ENCODE data around the gene VPS8.

The VPS8 gene

GRCh38 chr3:185046164-185046515, 234.2 kb downstream of the VPS8 start:
- Mint-ChIP-seq H3K9me3 (no peaks in the 10 kb centered on the region), H3K4me3 (no peak overlapping the region), H3K27me3 (no peaks in the 10 kb centered on the region), H3K4me1 (no peaks in the 10 kb centered on the region), H3K27ac (no peak overlapping the region), H3K36me3 (peaks cover 74% of the 10 kb centered on the region)

GRCh38 chr3:185046603-185047002, 234.6 kb downstream of the VPS8 start:
- no peaks in the 10 kb centered on the region for H3K27me3 Mint-ChIP-seq
- H3K4me1 Mint-ChIP-seq = no peaks in the 10 kb centered on the region
- no peak overlapping the region for H3K4me3 Mint-ChIP-seq
- H3K27ac Mint-ChIP-seq = no peak overlapping the region
- peaks cover 75% of the 10 kb centered on the region for H3K36me3 Mint-ChIP-seq
- H3K9me3 Mint-ChIP-seq = no peaks in the 10 kb centered on the region

- H3K4me3 Mint-ChIP-seq = no peak overlapping the region
- H3K4me1 Mint-ChIP-seq = no peaks in the 10 kb centered on the region
- peaks cover 12% of the 10 kb centered on the region for H3K9me3 Mint-ChIP-seq
- no peaks in the 10 kb centered on the region for H3K27me3 Mint-ChIP-seq
- no peak overlapping the region for H3K27ac Mint-ChIP-seq
- H3K36me3 Mint-ChIP-seq = peaks cover 87% of the 10 kb centered on the region
These were observed 237.7 kb downstream of the VPS8 start for GRCh38 chr3:185049710-185050109.

- Mint-ChIP-seq H3K9me3 (peaks cover 25% of the 10 kb centered on the region), H3K4me1 (no peaks in the 10 kb centered on the region), H3K27ac (no peak overlapping the region), H3K4me3 (no peak overlapping the region), H3K36me3 (peaks cover 81% of the 10 kb centered on the region), H3K27me3 (no peaks in the 10 kb centered on the region)
These were observed 239.8 kb downstream of the VPS8 start for GRCh38 chr3:185051801-185052200.

GRCh38 chr3:185052631-185053030, 240.7 kb downstream of the VPS8 start:
- Mint-ChIP-seq H3K27ac (no peak overlapping the region), H3K27me3 (no peaks in the 10 kb centered on the region), H3K9me3 (peaks cover 34% of the 10 kb centered on the region), H3K4me1 (no peaks in the 10 kb centered on the region), H3K36me3 (peaks cover 78% of the 10 kb centered on the region), H3K4me3 (no peak overlapping the region)

GRCh38 chr3:185056908-185057307, 244.9 kb downstream of the VPS8 start:
- Mint-ChIP-seq H3K36me3 (peaks cover 40% of the 10 kb centered on the region), H3K4me1 (no peaks in the 10 kb centered on the region), H3K27ac (no peak overlapping the region), H3K27me3 (no peaks in the 10 kb centered on the region), H3K4me3 (no peak overlapping the region), H3K9me3 (peaks cover 44% of the 10 kb centered on the region)

- Mint-ChIP-seq H3K4me1 (no peaks in the 10 kb centered on the region), H3K27ac (no peak overlapping the region), H3K9me3 (peaks cover 39% of the 10 kb centered on the region), H3K36me3 (peaks cover 31% of the 10 kb centered on the region), H3K27me3 (no peaks in the 10 kb centered on the region), H3K4me3 (no peak overlapping the region)
These were observed 245.9 kb downstream of the VPS8 start for GRCh38 chr3:185057829-185058228.

GRCh38 chr3:185058796-185059195, 246.8 kb downstream of the VPS8 start:
- Mint-ChIP-seq H3K36me3 (peaks cover 22% of the 10 kb centered on the region), H3K27me3 (no peaks in the 10 kb centered on the region), H3K9me3 (peaks cover 39% of the 10 kb centered on the region), H3K27ac (no peak overlapping the region), H3K4me1 (no peaks in the 10 kb centered on the region), H3K4me3 (no peak overlapping the region)

- peaks cover 33% of the 10 kb centered on the region for H3K9me3 Mint-ChIP-seq
- H3K27me3 Mint-ChIP-seq = no peaks in the 10 kb centered on the region
- H3K27ac Mint-ChIP-seq = no peak overlapping the region
- H3K4me3 Mint-ChIP-seq = no peak overlapping the region
- H3K4me1 Mint-ChIP-seq = no peaks in the 10 kb centered on the region
- peaks cover 13% of the 10 kb centered on the region for H3K36me3 Mint-ChIP-seq
These were observed 247.8 kb downstream of the VPS8 start for GRCh38 chr3:185059766-185060165.

GRCh38 chr3:185060655-185061054, 248.7 kb downstream of the VPS8 start:
- no peaks in the 10 kb centered on the region for H3K27me3 Mint-ChIP-seq
- peaks cover 6% of the 10 kb centered on the region for H3K36me3 Mint-ChIP-seq
- no peaks in the 10 kb centered on the region for H3K4me1 Mint-ChIP-seq
- no peak overlapping the region for H3K4me3 Mint-ChIP-seq
- peaks cover 25% of the 10 kb centered on the region for H3K9me3 Mint-ChIP-seq
- H3K27ac Mint-ChIP-seq = no peak overlapping the region

- Mint-ChIP-seq H3K9me3 (peaks cover 16% of the 10 kb centered on the region), H3K27ac (no peak overlapping the region), H3K36me3 (no peaks in the 10 kb centered on the region), H3K4me3 (no peak overlapping the region), H3K27me3 (no peaks in the 10 kb centered on the region), H3K4me1 (no peaks in the 10 kb centered on the region)
These were observed 250.2 kb downstream of the VPS8 start for GRCh38 chr3:185062191-185062590.

- Mint-ChIP-seq H3K4me1 (no peaks in the 10 kb centered on the region), H3K27me3 (no peaks in the 10 kb centered on the region), H3K4me3 (no peak overlapping the region), H3K9me3 (peaks cover 5% of the 10 kb centered on the region), H3K27ac (no peak overlapping the region), H3K36me3 (no peaks in the 10 kb centered on the region)
These were observed 251.5 kb downstream of the VPS8 start for GRCh38 chr3:185063431-185063830.

GRCh38 chr3:185065059-185065458, 253.1 kb downstream of the VPS8 start:
- Mint-ChIP-seq H3K36me3 (no peaks in the 10 kb centered on the region), H3K27ac (no peak overlapping the region), H3K9me3 (no peaks in the 10 kb centered on the region), H3K27me3 (no peaks in the 10 kb centered on the region), H3K4me3 (no peak overlapping the region), H3K4me1 (no peaks in the 10 kb centered on the region)

GRCh38 chr3:185066251-185066650, 254.3 kb downstream of the VPS8 start:
- Mint-ChIP-seq H3K27me3 (no peaks in the 10 kb centered on the region), H3K27ac (no peak overlapping the region), H3K4me1 (no peaks in the 10 kb centered on the region), H3K36me3 (no peaks in the 10 kb centered on the region), H3K4me3 (no peak overlapping the region), H3K9me3 (no peaks in the 10 kb centered on the region)

GRCh38 chr3:185067173-185067572, 255.2 kb downstream of the VPS8 start:
- Mint-ChIP-seq H3K9me3 (no peaks in the 10 kb centered on the region), H3K27ac (no peak overlapping the region), H3K4me1 (no peaks in the 10 kb centered on the region), H3K4me3 (no peak overlapping the region), H3K36me3 (no peaks in the 10 kb centered on the region), H3K27me3 (no peaks in the 10 kb centered on the region)

GRCh38 chr3:185069037-185070030, 257.4 kb downstream of the VPS8 start:
- H3K36me3 Mint-ChIP-seq = no peaks in the 10 kb centered on the region
- no peaks in the 10 kb centered on the region for H3K9me3 Mint-ChIP-seq
- H3K27me3 Mint-ChIP-seq = no peaks in the 10 kb centered on the region
- H3K4me1 Mint-ChIP-seq = no peaks in the 10 kb centered on the region
- no peak overlapping the region for H3K4me3 Mint-ChIP-seq
- no peak overlapping the region for H3K27ac Mint-ChIP-seq

Data from activated naive CD4-positive, alpha-beta T cell treated with anti-CD3 and anti-CD28 coated beads, Interleukin-2, amount 50 U/mL, for 24 hours (primary cell).